GM20000 (cell line): ENCODE data around the gene IMMP2L.
"Not testable (repeated sequence)": the region's sequence is repeated elsewhere in the genome, so short reads cannot be mapped to it uniquely, and the experiment has no call there.

Experiments
- DNase-seq: peaks from one replicate; pipeline ENCODE4 v3.0.0; 2012; ENCODE audit warnings: low spot score
- TF ChIP-seq, protein P1 (sequence below): IDR thresholded peaks from 2 replicates; pipeline ENCODE4 v1.5.1; 2012; ENCODE audit warnings: mild to moderate bottlenecking, control low read depth; ENCODE audit errors: extremely low read depth, missing control alignments

IMMP2L gene

DNA sequence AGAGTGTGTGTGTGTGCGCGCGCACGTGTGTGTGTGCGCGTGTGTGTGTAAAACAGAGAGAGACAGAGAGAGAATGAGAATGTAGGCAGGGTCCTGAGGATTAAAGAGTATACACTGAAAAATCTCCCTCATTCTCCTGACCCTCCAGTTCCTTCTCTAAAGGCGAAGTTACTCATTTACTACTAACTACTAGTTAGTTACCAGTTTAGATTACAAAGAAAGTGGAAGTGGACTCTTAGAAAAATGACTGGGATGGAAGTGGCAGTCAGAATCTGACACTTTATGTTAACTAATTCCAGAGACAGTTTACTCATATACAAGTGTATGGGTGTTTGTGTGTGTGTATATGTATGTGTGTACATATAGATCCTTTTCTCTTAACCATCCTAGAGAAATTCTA, 617.8 kb downstream of the IMMP2L start:
- no peak for DNase-seq
- TF ChIP-seq, protein P1, sequence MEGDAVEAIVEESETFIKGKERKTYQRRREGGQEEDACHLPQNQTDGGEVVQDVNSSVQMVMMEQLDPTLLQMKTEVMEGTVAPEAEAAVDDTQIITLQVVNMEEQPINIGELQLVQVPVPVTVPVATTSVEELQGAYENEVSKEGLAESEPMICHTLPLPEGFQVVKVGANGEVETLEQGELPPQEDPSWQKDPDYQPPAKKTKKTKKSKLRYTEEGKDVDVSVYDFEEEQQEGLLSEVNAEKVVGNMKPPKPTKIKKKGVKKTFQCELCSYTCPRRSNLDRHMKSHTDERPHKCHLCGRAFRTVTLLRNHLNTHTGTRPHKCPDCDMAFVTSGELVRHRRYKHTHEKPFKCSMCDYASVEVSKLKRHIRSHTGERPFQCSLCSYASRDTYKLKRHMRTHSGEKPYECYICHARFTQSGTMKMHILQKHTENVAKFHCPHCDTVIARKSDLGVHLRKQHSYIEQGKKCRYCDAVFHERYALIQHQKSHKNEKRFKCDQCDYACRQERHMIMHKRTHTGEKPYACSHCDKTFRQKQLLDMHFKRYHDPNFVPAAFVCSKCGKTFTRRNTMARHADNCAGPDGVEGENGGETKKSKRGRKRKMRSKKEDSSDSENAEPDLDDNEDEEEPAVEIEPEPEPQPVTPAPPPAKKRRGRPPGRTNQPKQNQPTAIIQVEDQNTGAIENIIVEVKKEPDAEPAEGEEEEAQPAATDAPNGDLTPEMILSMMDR = no peak

DNA sequence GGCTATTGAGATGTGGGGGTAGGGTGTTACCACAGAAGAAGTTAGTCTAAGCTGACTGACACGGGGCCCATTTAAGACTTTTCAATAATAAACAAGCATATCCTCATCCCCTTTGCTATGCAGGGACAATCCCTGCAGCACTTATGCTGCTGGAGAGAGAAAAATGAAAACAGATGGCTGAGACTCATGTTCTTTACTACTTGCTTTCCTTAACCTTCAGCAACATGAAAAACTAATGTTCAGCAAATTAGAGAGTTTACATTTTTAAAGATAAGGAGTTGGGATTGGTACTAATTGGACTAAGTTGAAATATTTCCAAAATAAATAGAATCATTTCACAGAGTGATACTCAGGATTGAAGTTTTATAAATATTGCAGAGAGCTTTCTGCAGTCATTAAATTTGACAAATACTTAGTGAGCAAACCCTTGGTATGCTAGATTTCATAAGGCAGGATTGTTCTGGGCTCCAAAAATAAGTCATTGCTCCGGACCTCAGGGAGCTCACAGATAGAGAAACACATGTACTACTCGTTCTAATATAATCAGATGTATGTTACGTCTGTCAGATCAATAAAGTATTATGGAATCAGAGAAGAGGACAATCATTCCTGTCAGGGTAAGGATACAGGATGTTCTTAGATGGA, 618.5 kb downstream of the IMMP2L start:
- no peak for DNase-seq
- TF ChIP-seq, protein P1 = no peak

DNA sequence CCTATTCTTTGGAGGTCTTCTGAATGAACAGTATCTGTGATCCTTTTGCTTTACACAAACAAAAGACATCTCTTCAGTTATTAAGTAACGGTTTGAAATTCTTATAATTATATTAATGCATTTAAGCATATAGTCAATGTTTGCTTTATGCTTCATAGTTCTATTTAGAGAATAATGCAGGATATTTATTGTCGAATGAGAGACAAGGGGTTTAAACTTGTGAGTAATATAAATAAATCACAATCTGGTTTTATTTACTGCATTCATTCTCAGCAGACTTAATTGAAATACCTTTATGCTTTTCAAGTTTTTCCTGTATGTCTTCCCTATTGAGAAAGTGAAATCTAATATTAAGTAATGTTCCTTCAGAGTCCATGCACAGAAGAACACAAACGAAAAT, 620.9 kb downstream of the IMMP2L start:
- no peak for DNase-seq
- TF ChIP-seq, protein P1 = no peak

DNA sequence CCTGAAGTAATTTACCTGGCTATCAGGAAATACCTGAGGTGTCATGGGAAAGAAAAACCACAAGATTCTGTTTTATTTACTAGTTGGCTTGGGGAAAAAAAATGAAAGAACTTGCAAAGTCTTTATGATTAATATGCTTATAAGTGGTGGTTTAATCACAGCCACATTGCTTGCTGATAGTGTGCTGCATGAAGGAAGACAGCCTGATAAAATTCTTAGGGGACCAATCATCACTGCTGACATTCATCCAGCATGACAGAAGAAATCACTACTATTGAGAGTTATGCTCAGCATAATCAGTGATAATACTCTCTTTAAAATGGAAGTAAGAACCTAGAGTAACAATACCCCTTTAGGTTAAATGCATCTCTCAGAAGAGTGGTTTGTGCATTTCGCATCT, 621.5 kb downstream of the IMMP2L start:
- TF ChIP-seq, protein P1 = no peak
- no peak for DNase-seq

DNA sequence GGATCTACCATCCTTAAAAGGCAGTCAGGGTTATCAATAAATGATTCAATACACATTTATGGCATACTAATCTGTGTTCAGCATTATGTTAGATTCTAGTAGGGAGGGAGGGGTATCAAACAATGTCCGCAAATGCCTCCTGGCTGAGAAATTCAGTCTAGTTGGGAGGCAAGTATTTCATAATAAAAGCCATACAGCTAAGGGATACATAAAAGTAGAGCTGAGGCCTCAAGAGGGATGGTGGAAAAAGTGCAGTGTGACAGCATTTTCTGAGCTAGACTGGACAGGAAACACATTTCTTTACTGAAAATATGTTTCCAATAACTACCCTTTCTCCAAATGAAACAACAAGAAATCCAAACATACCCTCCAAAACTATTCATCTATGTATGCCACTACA, 624.1 kb downstream of the IMMP2L start:
- TF ChIP-seq, protein P1 = no peak
- DNase-seq = no peak

DNA sequence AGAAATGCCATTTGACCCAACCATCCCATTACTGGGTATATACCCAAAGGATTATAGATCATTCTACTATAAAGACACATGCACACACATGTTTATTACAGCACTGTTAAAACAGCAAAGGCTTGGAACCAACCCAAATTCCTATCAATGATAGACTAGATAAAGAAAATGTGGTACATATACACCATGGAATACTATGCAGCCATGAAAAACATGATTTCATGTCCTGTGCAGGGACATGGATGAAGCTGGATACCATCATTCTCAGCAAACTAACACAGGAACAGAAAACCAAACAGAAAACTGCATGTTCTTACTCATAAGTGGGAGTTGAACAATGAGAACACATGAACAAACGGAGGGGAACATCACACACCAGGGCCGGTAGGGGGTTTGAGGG, 625.6 kb downstream of the IMMP2L start:
- DNase-seq = not testable (repeated sequence)

DNA sequence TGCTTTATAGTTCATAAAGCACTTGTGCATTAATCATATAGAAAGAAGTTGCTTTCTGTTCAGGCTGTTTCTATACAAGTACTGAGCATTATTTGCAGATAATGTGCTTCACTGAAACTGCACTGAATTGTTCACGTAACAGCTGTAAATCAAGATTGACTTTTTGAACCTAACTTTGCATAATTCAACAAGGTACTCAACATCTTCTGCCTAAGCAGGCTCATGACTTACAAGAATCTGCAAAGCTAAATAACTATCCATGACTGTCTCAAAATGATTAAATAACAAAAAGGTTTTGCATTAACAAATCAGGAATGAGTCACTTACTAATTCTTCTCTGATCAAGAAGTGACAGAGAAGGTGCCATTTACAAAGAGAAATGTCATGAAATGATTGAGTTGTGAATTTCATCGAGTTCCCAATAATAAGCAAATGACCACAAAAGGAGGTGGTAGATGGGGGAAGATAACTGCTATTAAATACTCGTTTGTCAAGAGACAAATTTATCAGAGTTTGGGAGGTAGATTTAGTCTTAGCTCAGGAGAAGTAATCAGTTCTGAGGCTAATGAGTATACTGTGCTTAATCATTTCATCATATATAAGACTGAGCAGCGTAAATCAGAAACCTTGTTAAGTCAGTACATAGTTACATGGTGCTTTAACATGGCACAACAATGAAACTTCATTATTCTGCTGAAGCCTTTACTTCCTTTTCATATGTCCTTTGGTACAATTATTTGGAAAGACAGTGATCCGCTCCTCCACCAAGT, 632.6 kb downstream of the IMMP2L start:
- TF ChIP-seq, protein P1 = no peak
- DNase-seq = no peak

DNA sequence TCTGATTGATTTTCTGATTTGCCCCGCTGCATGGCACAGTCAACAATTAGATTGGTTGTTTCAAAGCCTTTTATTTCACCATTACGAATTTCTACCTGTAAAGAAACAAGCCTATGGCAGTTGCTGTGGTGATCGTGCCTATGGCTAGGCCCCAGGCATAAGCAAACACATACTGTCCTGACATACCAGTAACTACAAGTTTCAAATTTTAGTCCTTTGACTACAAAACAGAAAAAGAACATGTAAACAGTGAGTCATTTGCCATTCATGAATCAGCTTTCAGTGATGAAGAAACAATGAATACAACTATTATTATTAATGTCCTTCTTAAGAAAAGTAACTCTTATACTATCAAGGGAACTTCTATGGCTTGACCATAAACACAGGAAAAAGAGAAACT, 639.4 kb downstream of the IMMP2L start:
- no peak for DNase-seq
- TF ChIP-seq, protein P1 = no peak
